Glomerular endothelial cell (primary cell): Measurements from ENCODE around the gene DCLK2. TPM values are rescaled to one million over a fixed set of nuclear protein-coding genes. Genes with fewer than 3 reads are reported as not detected.
"Not testable (repeated sequence)": the region's sequence is repeated elsewhere in the genome, so short reads cannot be mapped to it uniquely, and the experiment has no call there.

ENCODE experiments used
- DNase-seq: peaks from one replicate; pipeline ENCODE4 v3.0.0-alpha.2; 2011; ENCODE audit warnings: low read depth, low spot score; ENCODE audit errors: extremely low read depth
- total RNA-seq: library from RNA; depleted of rRNA; stranded (reverse); fragments of >200 nt; gene quantifications from 2 replicates; pipeline ENCODE4 v1.2.3, GENCODE V29; 2015

Gene DCLK2
- total RNA-seq, 1 donor from 2014 or later, result 10.0 TPM

DNA sequence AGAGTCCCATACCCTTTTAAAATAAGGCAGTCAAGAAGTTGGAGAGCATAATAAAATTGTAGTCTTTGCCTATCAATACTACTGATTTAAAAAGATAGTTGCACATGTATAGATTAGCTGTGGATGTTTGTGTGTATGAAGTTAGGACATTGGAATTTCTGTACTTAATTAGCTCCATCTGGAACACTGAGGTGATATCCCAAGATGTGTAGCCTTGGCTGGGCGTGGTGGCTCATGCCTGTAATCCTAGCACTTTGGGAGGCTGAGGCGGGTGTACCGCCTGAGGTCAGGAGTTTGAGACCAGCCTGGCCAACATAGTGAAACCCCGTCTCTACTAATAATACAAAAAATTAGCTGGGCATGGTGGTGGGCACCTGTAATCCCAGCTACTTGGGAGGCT is 119.0 kb downstream of the DCLK2 start:
- not testable (repeated sequence) for DNase-seq

DNA sequence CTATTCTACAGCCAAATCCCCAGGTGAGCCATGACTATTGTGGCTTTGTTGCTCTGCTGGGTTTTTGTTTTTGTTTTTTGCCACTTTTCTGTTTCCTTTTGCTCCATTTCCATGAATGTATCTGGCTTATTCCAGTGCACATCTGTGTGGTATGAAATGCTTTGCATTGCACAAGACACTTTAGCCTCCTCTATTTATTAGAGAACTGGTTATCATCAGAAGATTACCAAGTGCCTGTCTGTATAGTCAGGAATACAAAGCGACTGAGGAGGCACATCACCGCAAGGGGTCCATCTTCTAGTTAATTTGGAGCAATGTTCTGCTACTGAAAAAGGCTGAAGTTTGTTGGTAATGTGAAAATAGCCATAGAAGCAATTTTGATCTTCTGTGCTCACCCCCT is 120.8 kb downstream of the DCLK2 start:
- no peak for DNase-seq

DNA sequence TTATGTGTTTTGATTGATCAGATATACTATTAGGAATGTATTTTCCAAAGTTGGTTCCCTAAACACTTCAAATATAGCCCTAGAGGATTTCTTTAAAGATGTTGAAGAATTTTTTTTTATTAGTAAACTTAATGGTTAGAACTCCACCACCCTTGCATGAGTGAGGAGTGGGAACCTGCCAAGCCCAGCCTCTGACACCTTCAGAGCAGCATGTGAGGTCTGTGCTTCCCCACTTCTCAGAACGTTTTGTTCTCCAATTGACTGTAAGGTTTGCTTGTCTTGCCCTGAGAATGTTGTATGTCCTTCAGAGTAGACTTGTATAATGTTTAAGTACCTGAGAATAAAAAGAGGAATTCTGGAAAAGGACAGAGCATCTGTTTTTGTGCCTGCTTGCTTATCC is 126.8 kb downstream of the DCLK2 start:
- no peak for DNase-seq

DNA sequence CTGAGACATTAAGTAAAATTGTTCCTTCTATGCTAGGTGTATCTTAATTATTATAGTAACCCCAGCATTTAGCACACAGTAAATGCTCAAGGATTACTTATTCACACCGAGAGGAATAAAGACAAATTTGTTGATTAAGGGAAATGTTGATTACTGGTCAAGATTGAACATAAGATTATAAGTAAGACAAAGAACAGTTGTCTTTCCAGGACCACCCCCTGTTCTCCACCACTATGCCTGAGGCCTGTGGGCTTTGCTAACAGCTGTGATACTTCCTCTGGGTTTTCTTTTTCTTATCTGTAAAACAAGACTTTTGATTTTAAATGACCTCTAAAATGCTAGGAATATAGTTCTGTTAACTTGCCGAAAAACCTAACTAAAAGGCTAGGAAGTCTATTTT is 128.0 kb downstream of the DCLK2 start:
- DNase-seq, result no peak

DNA sequence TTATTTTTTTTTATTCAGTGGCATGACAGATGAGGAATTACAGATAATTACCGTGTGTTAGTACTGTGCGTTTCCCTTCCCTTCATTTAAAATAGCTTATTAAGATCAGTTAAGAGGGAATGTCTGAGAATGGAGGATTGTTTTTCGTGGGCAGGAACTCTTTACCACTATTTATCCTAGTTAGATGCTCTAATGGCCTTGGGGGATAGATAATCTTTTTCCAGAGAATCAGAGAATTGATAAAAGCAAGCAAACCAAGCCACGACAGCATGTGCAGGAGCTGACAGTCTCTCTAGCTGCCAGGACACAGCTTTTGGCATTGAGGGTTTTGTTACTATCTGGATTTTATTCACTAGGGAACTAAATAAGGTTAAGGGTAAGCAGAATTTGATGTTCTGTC is 128.7 kb downstream of the DCLK2 start:
- DNase-seq, result no peak

DNA sequence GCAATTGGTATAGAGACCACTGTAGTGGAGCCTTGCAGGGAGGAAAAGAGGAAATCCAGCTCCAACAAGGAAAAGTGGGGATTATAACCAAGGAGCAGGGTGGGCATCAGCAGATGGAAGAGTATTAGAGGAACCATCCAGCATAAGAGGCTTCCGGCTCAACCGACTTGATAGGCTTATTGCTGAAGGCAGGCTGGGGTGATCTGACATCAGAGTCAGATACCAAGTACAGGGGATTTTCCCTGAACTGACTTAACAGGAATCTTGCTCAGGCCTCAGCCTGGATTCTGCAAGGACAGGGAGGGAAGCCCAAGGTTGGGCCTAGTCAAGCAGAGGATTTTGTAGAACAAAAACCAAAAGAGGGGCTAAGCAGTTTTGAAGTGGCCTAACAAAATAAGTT is 129.6 kb downstream of the DCLK2 start:
- DNase-seq, result no peak

DNA sequence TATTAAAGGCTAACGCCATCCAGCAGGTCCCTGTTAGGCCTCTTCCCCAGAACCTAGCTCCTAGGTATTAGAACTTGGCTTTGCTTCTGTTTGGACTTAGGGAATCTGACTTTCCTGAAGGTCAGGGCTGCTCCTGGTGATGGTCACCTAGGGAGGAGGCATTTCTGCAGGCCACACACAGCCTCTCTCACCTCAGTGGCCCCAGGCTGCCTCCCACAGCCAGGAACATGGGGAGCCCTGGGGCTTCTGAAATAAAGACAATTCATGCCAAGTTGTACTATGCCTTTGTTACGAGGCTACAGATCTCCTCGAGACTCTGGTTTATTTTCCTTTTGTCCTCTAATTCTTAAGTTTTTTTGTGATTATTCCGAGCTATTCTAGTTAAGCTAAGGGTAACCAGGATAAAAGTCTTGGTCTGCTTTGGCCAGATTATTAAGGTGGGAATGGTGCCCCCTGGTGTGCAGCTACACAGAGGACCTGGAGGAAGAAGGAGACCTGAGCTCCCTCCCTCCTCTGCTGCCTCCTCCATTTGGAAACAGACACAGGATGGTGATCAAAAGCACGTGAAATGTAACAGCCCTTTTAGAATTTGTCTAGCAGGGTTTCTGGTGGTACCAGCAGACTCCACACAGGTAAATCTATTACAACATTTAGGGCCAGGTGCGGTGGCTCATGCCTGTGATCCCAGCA is 131.0 kb downstream of the DCLK2 start:
- DNase-seq, result peak; percentile 54

DNA sequence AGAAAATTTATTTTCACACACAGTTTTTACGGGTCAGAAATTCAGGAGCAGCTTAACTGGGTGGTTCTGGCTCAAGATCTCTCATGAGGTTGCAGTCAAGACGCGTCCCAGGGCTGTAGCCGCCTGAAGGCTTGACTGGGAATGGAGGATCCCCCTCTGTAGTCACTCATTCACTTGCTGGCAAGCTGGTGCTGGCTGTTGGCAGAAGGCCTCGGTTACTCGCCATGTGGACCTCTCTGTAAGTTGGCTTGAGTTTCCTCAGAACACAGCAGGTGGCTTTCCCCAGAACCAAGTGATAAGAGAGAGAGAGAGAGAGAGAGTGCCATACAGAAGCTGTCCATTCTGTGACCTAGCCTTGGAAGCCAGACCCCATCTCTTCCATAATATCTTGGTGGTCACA is 132.8 kb downstream of the DCLK2 start:
- DNase-seq, result no peak

DNA sequence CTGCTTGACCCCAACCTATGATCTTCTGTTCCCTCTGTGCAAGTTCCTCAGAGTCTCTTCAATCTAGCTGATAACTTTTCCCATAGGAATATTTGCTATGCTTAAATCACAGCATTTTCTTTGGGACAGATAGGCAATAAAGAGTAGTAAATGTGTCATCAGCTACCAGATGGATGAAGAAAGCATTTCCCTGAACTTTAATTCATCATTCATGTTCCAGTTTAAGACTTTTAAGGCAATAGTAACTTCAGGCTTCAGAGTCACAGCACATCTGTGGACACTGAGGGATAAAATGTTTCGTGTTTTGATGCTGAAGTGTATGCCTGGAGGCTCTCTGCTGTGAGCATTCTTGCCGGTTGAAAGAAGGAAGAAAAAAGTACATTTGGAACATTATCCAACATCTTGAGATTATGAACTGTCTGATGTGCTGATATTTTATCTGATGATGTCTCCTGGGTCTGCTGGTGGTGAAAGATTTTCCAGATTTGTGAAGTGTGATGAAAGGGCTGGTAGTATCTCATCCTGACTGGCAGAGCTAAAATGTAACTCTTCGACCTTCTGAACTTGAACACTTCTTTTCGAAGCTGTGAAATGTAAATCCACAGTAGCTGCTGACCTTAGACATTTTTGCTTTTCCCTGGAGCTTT is 133.7 kb downstream of the DCLK2 start:
- no peak for DNase-seq

DNA sequence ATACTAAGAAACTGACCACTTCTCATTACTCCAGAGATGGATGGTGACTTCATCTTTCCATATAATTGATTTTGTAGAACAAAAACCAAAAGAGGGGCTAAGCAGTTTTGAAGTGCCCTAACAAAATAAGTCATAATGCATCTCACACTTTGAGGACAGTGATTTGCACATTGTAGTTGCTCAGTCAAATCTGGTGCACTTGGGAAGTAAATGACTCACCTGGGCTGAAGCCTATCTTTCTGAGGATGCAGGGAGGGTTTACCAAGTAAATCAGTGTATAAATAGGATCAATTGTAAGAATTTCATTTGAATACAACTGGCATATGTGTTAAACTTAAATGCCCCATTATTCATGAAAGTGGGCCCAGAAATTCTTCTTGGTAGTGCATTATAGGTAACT is 134.2 kb downstream of the DCLK2 start:
- no peak for DNase-seq

DNA sequence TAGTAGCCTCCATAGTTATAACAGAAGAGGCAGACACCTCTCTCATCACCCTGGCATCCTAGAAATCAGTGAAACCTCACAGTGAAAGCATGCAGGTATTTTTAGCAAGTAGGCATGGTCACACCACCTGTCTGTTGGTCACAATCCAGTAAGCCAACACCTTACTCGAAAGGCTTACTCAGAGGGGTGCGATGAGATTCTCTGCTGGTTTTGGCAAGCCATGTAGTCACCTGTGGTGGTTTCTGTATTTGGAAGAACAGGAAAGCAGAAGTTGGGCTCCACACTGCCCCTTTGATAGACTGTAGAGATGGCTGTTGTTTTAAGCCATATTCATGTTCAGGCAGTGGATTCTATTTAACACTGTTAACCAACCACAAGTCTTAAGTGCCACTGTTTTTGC is 134.7 kb downstream of the DCLK2 start:
- DNase-seq, result no peak

DNA sequence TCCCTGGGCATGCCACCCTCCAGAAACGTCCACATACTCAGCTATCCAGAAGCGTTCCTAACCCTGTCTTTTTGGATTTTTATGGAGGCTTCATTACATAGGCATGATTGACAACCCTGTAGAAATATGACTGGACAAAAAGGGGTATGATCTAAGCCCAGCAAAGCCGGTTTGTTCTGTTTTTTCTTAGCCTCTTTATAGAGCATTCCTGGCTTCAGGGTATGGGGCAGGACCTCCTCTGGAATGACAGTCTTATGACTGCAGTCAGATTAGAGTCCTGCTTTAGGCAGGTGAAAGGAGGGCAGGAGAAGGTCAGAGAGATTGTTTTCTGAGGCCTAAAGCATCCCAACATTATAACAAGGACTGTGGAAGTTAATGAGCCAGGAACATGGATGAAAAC is 137.4 kb downstream of the DCLK2 start:
- DNase-seq, result no peak

DNA sequence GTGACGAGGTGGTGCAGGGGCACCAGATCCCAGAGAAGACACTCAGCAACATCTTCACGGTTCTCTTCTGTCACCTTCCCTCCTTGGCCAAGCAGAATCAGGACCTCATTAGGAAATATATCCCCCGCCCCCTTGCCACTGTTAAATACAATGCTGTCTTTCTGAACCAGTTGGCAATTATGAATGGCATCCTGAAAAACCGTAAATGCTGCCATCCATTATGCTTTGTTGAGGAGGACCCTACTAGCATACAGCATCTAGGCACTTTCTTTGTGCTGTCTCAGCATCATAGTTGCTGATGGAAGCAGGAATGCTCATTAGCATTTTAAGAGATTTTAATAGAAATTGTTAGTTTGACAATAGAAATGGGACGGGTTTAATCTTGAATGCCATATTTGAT is 138.5 kb downstream of the DCLK2 start:
- no peak for DNase-seq

DNA sequence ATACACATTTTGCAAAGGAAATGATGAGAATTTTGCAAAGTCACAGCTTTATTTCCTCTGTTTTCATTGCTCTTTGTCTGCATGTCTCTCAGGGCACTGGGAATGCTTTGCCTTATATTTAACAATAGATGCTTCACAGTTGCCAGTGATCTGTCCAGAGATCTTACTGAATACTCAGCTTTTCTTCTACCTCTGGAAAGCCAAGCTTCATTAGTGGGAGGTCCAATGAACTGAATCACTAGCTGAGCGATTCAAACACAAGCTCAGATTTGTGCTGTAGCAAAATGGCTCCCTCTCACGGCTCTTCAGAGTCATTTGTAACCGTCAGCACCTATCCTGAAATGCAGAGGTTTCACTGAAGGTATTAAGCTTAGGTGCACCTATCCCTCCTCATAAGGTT is 138.9 kb downstream of the DCLK2 start:
- DNase-seq, result no peak

DNA sequence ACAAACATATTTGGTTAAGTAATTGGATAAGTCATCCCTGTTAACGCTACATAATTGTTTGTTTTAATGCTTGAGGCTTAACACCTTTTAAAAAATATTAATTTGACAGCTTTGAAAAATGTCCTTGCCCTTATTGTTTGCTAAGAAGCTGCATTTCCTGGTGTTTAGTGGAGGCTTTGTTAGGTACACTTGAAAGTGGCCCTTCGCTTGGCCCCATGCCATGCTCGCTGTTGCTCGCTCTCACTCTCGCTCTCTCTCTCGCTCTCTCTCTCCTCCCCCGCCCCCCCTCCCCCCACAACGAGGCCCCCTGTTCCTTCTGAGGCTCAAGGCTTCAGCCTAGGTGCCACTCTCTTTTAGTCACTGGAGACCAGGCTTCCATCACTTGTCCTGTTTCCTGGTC is 139.6 kb downstream of the DCLK2 start:
- no peak for DNase-seq

DNA sequence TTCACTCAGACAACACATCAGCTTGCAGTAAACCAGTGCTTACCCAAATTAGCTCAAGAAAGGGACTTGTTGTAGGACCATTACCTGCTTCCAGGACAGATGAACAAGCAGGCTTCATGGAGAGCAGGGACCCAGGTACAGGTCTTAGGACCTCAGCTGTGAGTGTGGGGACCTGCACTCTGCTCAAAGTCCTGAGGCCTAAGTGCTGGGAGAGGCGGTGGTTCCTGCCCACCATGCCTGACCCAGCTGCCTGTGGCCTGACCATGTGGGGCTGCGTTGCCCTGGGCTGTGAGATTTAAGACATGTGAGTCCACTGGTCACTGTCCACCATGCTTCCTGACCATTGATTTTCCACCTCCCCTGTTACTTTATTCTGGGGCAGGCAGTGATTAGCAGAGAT is 140.2 kb downstream of the DCLK2 start:
- no peak for DNase-seq

DNA sequence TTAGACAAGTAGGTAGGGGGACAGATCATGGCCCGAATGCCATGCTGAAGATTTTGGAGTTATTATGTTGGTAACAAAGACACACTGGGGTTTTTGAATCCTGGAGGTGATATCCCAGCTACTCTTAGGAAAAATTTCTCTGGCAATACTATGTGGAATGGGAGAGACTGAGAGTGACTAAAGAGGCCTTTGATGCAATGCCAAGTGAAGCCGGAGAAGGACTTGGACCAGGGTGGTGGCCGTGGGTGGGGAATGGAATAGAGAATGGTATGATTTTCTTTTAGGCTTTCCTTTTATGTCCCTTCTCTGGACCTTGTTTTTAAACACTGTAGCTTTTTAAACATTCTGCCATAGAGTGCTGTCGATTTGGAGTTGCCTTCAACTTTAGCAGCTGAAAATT is 141.6 kb downstream of the DCLK2 start:
- no peak for DNase-seq

DNA sequence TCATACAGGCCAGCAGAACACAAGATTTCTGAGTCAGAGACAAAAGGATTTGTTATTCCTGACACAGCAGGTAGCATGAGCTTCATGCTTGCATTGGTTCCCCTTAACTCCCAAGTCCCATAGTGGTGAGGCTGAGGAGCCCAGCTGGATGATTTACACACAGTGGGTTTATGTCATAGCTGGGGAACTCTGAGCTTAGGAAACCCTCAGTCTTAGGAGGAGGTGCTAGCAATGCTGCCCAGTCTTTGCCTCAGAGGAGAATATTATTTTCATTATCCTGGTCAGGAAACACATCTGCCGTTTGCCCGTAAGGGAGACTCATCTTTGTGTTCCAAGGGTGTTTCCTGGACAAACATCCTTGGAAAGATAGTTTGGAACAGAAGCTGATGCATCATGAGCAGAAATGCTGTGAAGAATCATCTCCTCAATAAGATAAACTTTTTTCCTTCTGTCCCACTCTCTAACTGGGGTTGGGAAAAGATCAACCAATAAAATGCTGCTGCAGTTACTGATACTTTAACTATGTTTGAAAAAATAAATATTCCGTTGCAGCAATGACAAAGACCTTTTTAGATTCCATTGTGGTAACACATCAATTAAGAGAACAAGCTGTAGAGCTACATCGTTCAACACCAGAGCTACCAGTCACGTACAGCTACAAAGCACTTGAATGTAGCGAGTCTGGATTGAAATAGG is 146.8 kb downstream of the DCLK2 start:
- no peak for DNase-seq

DNA sequence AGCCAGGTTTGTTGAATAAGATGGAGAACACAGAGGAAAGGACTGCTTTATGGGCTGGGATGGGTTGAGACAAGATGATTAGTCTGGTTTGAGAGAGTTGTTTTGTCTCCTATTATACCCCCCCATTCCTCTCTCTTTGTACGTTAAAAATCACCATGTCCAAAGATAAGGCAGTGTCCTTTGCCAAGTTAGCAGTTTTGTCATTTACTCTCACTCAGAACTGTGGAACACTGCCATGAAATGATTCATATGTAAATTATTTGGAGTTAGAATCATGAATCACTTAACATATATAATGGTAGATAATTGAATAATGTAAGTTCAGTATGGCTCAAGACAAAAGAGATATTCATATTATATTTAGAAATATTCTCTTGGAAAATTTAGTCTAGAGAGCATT is 151.3 kb downstream of the DCLK2 start:
- DNase-seq, result no peak

DNA sequence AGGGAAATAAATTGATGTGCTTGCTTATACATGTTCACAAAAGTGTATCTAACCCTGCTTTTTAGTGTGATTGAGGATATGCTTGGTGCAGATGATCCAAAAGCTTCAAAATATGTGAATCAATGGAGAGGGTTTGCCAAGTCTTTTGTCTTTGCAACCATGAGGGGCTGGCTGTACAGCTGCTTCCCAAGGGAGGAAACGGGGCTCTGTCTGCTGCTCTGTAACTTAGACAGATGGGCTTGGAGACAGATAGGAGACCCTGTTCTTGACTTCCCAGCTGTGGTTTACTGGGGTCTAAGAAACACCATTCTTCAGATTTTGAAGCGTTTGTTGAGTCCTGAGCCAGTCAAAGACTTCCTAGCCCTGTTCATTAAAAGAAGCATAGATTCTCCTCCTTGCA is 152.3 kb downstream of the DCLK2 start:
- no peak for DNase-seq

DNA sequence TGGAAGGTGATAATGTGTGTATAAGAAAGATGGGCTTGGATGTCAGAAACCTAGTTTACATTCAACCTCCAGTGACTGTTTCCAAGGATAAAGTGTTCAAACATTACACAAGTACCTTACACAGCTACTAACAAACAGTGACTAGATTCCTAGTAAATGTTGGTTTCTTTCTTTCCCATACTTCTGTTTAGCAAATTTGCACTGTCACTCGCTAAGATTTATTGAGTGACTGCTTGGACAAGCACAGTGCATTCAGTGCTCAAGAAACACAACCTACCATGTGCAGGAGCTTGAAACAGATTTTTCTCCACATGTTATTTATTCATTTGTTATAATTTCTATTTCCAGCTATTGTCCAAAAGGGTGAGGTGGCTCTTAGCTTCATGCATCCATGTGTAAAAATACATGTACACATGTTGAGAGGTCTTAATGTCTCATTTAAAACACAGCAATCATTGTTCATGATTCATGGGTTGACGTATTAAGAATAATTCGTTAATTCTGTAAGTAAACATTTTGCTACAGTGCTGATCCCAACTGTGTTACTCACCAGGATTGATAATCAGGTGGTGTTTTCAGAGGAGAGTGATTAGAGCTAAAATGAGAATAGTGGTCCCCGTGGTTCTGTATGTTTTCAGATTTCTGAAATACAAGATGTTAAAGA is 153.0 kb downstream of the DCLK2 start:
- DNase-seq, result no peak

DNA sequence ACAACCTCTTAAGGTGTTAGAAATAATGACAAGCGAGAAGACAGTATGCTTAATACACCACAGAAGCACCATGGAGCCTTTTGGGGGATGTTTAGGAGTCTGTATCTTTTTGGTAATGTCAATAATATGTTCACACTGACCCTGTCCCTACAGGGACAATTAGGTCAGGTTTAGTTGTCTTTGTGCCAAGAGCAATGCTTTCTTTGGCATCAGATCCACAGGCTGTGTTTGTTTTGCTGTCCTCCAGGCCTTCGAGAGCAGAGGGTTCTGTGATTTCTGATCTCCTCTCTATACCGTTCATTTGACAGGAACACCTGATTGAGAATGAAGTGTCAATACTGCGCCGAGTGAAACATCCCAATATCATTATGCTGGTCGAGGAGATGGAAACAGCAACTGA is 153.8 kb downstream of the DCLK2 start:
- DNase-seq, result no peak
